Measurements from ENCODE around the gene SETD1B. TPM values are rescaled to one million over a fixed set of nuclear protein-coding genes. Genes with fewer than 3 reads are reported as not detected.

Gene SETD1B
- total and polyA plus RNA-seq, 2 donors (not counting 1 experiment from before 2014, with no cell fraction given): 7.9 to 61.4 TPM

DNA sequence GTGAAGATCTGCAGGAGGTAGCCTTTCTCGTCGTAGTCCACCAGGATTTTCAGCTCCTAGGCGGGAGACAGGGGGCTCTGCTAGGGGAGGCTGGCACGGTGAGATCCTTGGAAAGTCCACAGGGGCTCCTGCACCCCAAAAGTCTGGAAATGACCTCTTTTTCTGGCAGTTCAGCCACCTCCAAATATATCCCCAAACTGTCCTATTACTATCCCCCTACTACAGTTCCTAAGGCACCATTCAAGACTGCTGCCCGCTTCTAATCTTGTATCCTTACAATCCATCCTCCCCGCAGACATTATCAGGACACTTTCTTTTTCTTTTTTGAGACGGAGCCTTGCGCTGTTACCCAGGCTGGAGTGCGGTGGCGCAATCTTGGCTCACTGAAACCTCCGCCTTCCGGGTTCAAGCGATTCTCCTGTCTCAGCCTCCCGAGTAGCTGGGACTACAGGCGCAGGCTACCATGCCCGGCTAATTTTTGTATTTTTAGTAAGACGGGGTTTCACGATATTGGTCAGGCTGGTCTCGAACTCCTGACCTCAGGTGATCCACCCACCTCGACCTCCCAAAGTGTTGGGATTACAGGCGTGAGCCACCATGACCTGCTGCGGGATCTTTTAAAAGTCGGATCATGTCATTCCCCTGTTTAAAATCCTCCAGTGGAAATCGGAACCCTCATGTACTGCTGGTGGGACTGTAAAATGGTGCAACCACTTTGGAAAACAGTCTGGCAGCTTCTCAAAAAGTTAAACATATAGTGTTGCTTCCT, 36.4 kb downstream of the SETD1B start:
- Mint-ChIP-seq H3K9me3 (ENCODE audit: insufficient read depth) (no peaks in the 10 kb centered on the region), H3K27me3 (no peaks in the 10 kb centered on the region), H3K4me1 (peaks cover 18% of the 10 kb centered on the region), H3K27ac (peak overlapping the region; percentile 91), H3K4me3 (peak overlapping the region; percentile 99)
- H3K36me3 ChIP-seq (replicated peaks in 1 of 2; ENCODE audit: control extremely low read depth in 1 of 2, control insufficient read depth in 1 of 2, extremely low read depth in 1 of 2, insufficient read depth in 2 of 2, low read length in 1 of 2): no peaks in the 10 kb centered on the region
- peak overlapping the region; percentile 89 for H2AFZ ChIP-seq (ENCODE audit: insufficient read depth, low read depth, low read length, poor library complexity, severe bottlenecking)
- WGBS (ENCODE audit: insufficient coverage): 73% methylated on average over 20 of the region's 24 CpGs
- peaks cover 7 to 20% of the 10 kb centered on the region in 2 donors for H3K4me1 ChIP-seq (ENCODE audit: control insufficient read depth in 2 of 2, insufficient read depth in 2 of 2, low read length in 2 of 2)
- no peaks in the 10 kb centered on the region for H3K27me3 ChIP-seq (replicated peaks in 1 of 4; ENCODE audit: control extremely low read depth in 1 of 4, control insufficient read depth in 3 of 4, insufficient read depth in 4 of 4, low read length in 3 of 4)
- DNase-seq (no peak), ATAC-seq (ENCODE audit: low read depth) (no peak)
- no peaks in the 10 kb centered on the region for H3K79me2 ChIP-seq (ENCODE audit: control insufficient read depth, insufficient read depth, low read length)
- peak overlapping the region; percentile 65 to 90 (median 78) for H3K4me3 ChIP-seq (ENCODE audit: control extremely low read depth in 1 of 5, extremely low read depth in 1 of 5, insufficient read depth in 1 of 5, low read depth in 2 of 5, low read length in 4 of 5)
- H3K9me3 ChIP-seq (ENCODE audit: control extremely low read depth in 1 of 3, control insufficient read depth in 2 of 3, insufficient read depth in 1 of 3, low read length in 2 of 3): no peaks in the 10 kb centered on the region
- CTCF ChIA-PET: interaction anchor here (0.7 to 6.2 kb wide), 2 partner anchors 45 to 214 kb away, joined by 4 to 38 read pairs; partner anchors contain the start of gene RHOF
- POLR2A ChIA-PET: interaction anchor here (0.6 to 1.0 kb wide), 2 partner anchors 46 to 304 kb away, joined by 3 to 4 read pairs; no protein-coding TSS in a partner anchor
- H3K4me2 ChIP-seq (replicated peaks; ENCODE audit: low read depth, low read length, poor library complexity, severe bottlenecking): peak overlapping the region; percentile 89
- intact Hi-C loops (cut with micrococcal nuclease): loop anchor here (1.0 kb wide), 5 partner anchors 37 to 153 kb away; partner anchors contain the start of genes PSMD9 and TMEM120B
- H4K20me1 ChIP-seq (ENCODE audit: control insufficient read depth, insufficient read depth, low read length, poor library complexity, severe bottlenecking): no peaks in the 10 kb centered on the region
- TF ChIP-seq, protein P1, sequence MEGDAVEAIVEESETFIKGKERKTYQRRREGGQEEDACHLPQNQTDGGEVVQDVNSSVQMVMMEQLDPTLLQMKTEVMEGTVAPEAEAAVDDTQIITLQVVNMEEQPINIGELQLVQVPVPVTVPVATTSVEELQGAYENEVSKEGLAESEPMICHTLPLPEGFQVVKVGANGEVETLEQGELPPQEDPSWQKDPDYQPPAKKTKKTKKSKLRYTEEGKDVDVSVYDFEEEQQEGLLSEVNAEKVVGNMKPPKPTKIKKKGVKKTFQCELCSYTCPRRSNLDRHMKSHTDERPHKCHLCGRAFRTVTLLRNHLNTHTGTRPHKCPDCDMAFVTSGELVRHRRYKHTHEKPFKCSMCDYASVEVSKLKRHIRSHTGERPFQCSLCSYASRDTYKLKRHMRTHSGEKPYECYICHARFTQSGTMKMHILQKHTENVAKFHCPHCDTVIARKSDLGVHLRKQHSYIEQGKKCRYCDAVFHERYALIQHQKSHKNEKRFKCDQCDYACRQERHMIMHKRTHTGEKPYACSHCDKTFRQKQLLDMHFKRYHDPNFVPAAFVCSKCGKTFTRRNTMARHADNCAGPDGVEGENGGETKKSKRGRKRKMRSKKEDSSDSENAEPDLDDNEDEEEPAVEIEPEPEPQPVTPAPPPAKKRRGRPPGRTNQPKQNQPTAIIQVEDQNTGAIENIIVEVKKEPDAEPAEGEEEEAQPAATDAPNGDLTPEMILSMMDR (IDR thresholded peaks at IDR 0.05): no peak
- no peak for TF ChIP-seq EZH2 (IDR thresholded peaks at IDR 0.05; ENCODE audit: borderline replicate concordance, insufficient read depth, low read depth, low read length, poor library complexity, severe bottlenecking)
- peak overlapping the region; percentile 70 for H3K9ac ChIP-seq (ENCODE audit: low read length)
- H3K27ac ChIP-seq (ENCODE audit: low read length in 2 of 2): peak overlapping the region in 1 of 2 donors; percentile 56
